NCI-H82 (cell line): ENCODE results near the gene CLDN16.

ENCODE experiments used
- DNase-seq: peaks from one replicate; lab custom pipeline; 2025; lab: John Stamatoyannopoulos, UW

The CLDN16 gene

DNA sequence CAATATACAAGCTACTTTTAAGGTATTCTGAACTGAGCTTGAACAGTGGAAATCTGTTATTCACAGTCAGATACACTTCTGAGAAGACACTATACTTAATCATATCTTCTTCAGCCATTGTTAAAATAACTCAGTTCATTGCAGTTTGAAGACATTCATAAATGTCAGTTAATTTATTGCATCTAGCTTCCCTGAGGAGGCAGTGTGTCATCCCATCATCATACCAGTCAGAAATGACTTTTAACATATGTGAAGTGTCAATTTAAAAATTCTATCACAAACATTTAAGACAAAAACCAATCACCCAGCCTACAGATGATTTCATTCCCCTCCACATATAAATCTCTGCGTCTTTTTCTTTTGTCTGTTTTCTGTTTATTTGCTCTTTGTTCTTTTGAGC, 54.3 kb downstream of the CLDN16 start:
- DNase-seq, result no peak

GRCh38 chr3:190443257-190443656, 55.3 kb downstream of the CLDN16 start:
- peak; percentile 20 for DNase-seq

DNA sequence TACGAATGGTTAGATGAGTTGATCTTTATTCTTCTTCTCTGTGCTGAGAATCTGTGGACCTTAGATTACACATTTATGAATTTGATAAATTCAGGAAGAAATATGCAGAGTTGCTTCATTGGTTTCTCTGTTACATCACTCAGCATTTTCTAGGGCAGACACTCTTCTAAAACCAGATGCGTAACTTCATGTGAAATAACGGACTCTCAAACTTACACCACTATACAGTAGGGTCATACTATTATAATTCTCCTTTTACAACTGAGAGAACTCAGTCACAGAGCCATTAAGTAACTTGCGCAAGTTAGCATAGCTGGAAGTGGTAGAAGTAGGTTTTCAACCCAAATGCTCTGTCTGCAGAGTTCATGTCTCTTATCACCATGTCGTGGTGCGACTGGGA, 56.0 kb downstream of the CLDN16 start:
- no peak for DNase-seq

DNA sequence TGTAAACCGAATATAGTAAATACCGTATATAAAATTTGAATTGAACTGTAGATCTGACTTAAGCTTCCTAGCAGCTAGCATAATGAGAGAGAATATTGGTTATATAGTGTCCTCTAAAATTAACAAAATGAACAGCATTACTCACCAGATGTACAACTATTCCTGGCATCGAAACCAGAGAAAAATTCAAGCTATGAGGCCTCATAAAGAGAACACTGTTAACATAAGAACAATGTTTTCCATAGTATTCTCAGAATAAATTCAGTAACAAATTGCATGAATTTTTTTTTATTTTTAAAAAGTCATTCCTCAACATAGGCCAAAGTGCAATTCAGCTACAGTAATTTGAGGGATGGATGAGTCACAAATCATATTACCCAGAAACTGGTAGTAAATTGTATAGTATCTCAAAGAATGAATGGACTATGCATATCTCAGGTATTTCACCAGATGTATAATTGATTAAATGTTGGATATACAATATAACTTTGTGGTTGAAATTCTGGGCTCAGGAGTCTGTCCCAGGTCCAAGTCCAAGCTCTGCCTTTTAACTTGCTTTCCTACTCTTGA, 56.7 kb downstream of the CLDN16 start:
- DNase-seq, result no peak

DNA sequence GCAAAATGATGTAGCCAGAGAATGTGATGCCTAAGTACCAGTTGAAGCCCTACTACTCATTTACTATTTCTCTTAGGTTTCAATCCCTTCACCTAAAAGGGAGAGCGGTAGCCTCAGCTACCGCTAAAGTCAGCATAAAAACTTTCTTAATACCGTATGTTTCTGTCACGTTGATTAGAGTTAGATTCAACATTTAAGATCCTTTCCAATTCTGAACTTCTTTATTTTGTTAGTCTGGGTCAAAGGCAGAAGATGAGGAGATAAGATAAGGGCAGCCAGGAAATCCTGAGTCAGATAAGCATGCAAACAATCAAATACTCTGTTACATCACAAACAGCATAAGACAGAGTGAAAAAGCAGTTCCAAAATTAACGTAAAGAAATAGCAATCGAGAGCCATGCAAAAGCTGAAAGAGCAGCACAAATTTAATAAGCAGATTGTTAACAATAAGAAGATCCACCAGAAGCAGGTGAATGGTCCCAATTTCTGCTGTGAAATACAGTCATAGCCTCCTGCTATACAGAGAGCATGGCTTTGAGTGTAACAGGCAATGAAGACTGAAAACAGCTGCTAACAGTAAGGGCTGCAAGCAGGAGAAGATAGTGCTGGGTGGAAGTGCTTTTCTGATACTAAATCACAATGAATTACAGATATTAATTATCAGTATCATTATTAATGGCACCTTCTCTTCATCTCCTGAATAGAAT, 58.8 kb downstream of the CLDN16 start:
- no peak for DNase-seq

DNA sequence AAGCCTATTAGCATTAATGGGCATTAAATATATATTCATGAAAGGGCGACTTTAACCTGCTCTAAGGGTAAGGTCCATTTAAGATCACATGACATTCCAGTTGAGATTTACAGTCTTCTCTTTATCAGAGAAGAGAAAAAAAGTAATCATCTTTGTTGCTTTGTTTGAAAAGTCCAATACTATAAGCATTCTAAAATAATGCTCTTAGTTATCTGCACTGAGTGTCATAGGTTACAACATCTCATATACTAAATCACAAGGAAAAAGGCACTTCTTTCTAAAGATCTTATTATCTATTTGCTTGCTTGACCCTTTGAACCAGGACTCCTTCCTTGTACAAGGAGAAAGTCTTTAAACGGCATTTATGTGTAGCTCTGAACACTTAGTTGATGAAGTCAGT, 60.3 kb downstream of the CLDN16 start:
- DNase-seq, result no peak

GRCh38 chr3:190449801-190450200, 61.8 kb downstream of the CLDN16 start, which contains the start of gene TMEM207:
TMEM207 (minus strand) TSS chr3:190449901; CDS start chr3:190449809, 92 bp downstream.
- DNase-seq, result no peak

DNA sequence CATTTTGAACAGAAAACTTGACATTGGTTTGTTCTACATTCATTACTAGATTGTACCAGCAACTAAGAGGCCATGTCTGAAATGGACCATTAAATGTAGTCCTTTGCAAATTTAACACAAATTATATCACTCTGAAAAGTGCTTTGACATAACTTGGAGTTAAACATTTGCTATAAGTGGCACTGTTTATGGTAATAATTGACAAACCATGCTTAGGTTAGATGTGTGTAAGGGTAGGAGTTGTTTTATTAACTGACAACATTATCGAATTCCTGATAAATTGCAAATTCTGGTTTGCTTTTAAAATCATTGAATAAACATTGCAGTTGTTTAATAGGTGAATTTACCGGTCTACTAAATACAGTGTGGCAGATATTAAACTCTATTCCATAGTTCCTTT, 67.9 kb downstream of the CLDN16 start:
- no peak for DNase-seq

GRCh38 chr3:190456770-190457169, 68.8 kb downstream of the CLDN16 start:
- DNase-seq, result no peak

GRCh38 chr3:190458040-190458439, 70.1 kb downstream of the CLDN16 start:
- DNase-seq, result no peak
